GM08714 (cell line): ENCODE data around the gene ENDOG.
"Not testable (repeated sequence)": the region's sequence is repeated elsewhere in the genome, so short reads cannot be mapped to it uniquely, and the experiment has no call there.

ENCODE experiments used
- H3K4me3 ChIP-seq: fragments of 200-500 bp; sonication (Bioruptor generic); 2 replicates; pipeline ENCODE4 v1.5.1; 2014; ENCODE audit warnings: mild to moderate bottlenecking, low read length, inconsistent platforms
- ZNF274 ChIP-seq: IDR thresholded peaks from 2 replicates; pipeline ENCODE4 v1.6.1; 2012; ENCODE audit warnings: mild to moderate bottlenecking, low read depth, low read length

ENDOG gene

GRCh38 chr9:128818099-128818838 is at the start of gene ENDOG:
ENDOG (plus strand) TSS chr9:128818500; CDS start chr9:128818685, 185 bp downstream.
- TF ChIP-seq ZNF274, result no peak
- peak within 1 kb of the TSS; percentile 69; the same call in 1 of the 2 replicates for H3K4me3 ChIP-seq

DNA sequence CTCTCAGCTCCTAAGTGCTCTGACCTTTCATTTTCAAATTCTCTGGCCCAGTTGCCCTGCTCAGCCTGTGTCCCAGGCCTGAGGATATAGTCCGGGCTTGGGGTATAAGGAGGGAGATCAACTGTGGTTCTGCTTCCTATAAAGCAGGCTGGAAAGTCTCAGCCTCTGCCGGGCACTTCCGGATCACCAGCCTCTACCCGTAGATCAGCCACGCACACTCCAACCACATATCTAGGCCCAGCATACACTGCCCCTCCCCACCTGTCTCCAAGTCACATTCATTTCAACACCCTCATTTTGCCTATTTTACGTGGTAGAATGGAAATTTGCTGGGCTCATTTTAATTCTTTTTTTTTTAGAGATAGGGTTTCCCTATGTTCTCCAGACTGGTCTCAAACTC is 49.7 kb upstream of the ENDOG start:
- H3K4me3 ChIP-seq, result no peak overlapping the region
- no peak for TF ChIP-seq ZNF274

GRCh38 chr9:128770286-128771030 is 47.8 kb upstream of the ENDOG start:
- H3K4me3 ChIP-seq, result peak overlapping the region; percentile 90
- TF ChIP-seq ZNF274, result no peak

DNA sequence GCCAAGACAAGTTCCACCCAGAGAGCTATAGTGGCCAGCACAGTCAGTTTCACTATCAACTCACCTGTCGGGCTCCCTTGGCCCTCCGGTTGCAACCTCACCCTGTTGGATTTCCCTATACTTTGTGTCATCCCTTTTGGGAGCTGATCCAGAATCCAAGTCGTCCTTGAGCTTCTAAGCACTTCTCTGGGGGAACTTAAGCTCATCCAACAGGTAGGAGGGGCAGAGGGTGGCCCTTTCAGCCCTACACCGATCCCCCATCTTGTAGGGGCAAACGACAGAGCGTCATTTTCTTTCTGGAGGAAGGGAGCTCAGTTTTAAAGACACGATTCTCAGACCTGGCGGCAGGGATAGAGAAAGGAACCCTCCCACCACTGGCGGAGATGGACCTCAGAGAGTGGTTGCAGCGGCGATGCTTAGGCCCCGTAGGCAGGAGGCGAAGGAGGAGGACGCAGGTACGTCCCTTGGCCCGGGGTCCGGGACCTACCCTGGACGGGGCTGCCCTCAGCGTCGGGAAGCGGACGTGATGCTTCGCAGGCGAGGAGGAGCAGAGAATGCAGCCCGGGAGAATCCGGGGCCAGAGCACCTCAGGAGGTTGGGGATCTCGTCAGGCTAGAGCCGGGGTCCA is 47.1 kb upstream of the ENDOG start:
- no peak for TF ChIP-seq ZNF274
- H3K4me3 ChIP-seq, result peak overlapping the region; percentile 90

- peak within 1 kb of the TSS; percentile 90 for H3K4me3 ChIP-seq
- no peak for TF ChIP-seq ZNF274
These were observed 46.4 kb upstream of the ENDOG start, which contains the start of gene ZER1 for GRCh38 chr9:128771745-128772519. ZER1 (minus strand) TSS chr9:128771927; CDS start chr9:128755565, 16,362 bp downstream.

- no peak for TF ChIP-seq ZNF274
- H3K4me3 ChIP-seq, result no peak overlapping the region
These were observed 45.3 kb upstream of the ENDOG start for GRCh38 chr9:128773049-128773448.

DNA sequence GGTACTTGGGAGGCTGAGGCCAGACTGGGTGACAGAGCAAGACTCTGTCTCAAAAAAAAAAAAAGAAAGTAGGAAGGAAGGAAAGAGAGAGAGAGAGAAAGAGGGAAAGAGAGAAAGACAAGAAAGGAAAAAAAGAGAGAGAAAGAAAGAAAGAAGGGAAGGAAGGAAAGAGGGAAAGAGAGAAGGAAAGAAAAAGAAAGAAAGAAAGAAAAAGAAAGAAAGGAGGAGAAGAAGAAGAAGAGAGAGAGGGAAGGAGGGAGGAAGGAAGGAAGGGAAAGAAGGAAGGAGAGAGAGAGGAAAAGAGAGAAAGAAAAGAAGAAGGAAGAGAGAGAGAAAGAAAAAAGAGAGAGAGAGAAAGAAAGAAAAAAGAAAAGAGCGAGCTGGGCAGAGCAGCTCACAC is 43.5 kb upstream of the ENDOG start:
- H3K4me3 ChIP-seq, result no peak overlapping the region
- TF ChIP-seq ZNF274, result no peak

DNA sequence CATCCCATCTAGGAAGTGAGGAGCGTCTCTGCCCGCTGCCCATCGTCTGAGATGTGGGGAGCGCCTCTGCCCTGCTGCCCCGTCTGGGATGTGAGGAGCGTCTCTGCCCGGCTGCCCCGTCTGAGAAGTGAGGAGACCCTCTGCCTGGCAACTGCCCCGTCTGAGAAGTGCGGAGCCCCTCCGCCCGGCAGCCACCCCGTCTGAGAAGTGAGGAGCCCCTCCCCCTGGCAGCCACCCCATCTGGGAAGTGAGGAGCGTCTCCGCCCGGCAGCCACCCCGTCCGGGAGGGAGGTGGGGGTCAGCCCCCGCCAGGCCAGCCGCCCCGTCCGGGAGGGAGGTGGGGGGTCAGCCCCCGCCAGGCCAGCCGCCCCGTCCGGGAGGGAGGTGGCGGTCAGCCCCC is 38.2 kb upstream of the ENDOG start:
- not testable (repeated sequence) for H3K4me3 ChIP-seq

GRCh38 chr9:128781187-128782070 is 36.9 kb upstream of the ENDOG start:
- no peak for TF ChIP-seq ZNF274
- H3K4me3 ChIP-seq, result no peak overlapping the region

DNA sequence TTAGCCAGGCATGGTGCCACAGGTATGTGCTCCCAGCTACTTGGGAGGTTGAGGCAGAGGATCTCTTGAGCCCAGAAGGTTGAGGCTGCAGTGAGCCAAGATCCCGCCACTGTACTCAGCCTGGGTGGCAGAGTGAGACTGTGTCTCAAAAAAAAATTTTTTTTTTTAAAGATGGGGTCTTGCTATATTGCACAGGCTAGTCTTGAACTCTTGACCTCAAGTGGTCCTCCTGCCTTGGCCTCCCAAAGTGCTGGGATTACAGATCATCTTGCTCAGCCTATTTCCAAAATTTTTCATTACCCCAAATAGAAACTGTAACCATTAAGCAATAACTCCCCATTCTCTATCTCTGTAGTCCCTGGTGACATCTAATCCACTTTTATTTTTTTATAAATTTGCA is 35.6 kb upstream of the ENDOG start:
- TF ChIP-seq ZNF274, result no peak
- H3K4me3 ChIP-seq, result no peak overlapping the region

DNA sequence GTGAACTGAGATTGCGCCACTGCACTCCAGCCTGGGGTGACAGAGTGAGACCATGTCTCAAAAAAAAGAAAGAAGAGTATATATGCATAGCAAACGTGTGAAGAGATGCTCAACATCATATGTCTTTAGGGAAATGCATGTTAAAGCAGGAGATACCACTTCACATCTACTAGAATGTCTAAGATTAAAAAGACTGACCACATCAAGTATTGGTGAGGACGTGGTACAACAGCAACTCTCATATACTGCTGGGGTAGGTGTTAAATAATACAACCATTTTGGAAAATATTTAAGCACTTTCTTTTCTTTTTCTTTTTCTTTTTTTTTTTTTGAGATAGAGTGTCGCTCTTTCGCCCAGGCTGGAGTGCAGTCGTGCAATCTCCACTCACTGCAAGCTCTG is 32.9 kb upstream of the ENDOG start:
- TF ChIP-seq ZNF274, result no peak
- no peak overlapping the region for H3K4me3 ChIP-seq

GRCh38 chr9:128786681-128787601 is 31.4 kb upstream of the ENDOG start, which contains the start of gene TBC1D13:
TBC1D13 (plus strand) TSS chr9:128787253; CDS start chr9:128787354, 101 bp downstream.
- H3K4me3 ChIP-seq, result peak within 1 kb of the TSS; percentile 89
- TF ChIP-seq ZNF274, result no peak
